NOMO-1 treated with dmso at 0.1 percent for 144 hours (cell line): ENCODE measurements around the gene UBE2E2.
A peak's percentile ranks its signal among the peaks of the same experiment; 100 is the strongest.

Source experiments
- DNase-seq: peaks from one replicate; lab custom pipeline; 2025; ENCODE audit not compliant: unreplicated experiment; lab: John Stamatoyannopoulos, UW

Gene UBE2E2

GRCh38 chr3:23435318-23435717, 232.2 kb downstream of the UBE2E2 start:
- DNase-seq: no peak

- DNase-seq: no peak
These were observed 232.8 kb downstream of the UBE2E2 start for GRCh38 chr3:23435904-23436303.

DNA sequence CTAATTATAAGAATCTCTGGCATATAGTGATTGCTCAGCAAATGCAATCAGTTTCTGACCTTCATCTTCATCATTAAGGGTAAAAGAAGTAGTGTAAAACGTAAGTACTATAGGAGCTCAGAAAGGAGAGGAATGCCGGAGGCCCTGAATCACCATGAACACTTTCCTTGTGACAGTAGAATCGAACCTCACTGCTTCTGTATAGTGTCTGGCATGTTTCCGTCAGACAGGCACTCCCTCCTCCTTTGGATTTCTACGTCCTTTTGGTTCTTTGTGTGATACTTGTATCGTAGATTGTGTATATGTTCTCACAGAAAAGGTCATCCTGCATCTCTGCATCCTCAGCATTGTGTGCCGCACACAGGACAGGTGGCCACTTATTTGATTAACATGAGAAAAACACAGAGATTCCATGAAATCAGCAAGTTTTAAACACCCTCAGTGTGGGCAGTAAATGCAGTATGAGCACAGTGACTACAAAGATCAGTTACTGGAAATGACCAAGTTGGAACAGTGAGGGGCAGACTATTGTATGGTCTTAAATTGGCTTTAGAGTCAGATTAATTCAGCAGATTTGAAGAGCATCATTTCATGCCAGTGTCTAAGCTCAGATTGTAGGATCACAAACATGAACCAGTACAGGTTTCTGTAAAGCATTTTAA, 234.5 kb downstream of the UBE2E2 start:
- no peak for DNase-seq

- DNase-seq: no peak
These were observed 235.5 kb downstream of the UBE2E2 start for GRCh38 chr3:23438657-23439056.

DNA sequence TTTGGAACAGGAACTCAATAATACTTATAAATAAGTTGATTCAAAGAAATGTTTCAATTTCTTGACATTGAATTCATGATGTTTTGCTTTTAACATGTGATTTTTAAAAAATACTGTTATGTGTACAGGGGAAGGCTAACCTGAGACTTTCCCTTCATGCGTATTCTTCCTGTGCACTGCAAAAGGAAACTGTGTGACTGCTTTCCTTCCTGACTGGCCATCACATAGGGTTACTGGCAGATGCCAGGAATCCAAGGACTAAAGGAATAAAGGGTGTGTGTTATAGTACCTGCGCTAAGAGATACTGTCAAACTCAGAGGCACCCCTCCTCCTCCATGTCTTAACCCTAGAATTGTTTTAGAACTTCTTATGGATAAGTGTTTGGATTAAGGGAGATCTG, 236.0 kb downstream of the UBE2E2 start:
- no peak for DNase-seq

GRCh38 chr3:23440416-23441294, 237.5 kb downstream of the UBE2E2 start:
- DNase-seq: no peak

GRCh38 chr3:23442598-23443383, 239.7 kb downstream of the UBE2E2 start:
- peak; percentile 35 for DNase-seq

DNA sequence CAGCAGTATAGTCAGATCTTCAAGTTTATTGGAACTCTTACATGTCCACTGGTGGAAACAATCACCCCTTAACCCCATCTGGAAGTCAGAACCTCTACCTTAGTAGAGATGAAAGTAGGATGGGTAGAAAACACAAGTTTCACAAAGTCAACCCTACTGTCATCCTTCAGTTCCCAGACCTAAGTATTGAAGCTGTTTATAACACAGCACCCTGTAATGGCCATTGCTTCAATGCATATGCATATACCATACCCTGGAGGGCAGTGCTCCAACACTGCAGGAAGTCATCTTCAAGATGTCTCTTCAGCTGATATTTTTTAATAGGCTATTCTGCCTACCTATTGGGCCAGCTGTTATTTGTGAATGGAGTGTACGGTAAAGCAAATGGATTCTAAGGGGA, 241.3 kb downstream of the UBE2E2 start:
- no peak for DNase-seq

GRCh38 chr3:23446301-23446700, 243.2 kb downstream of the UBE2E2 start:
- no peak for DNase-seq

GRCh38 chr3:23448998-23449537, 245.9 kb downstream of the UBE2E2 start:
- no peak for DNase-seq

- DNase-seq: no peak
These were observed 246.9 kb downstream of the UBE2E2 start for GRCh38 chr3:23450051-23450450.

- no peak for DNase-seq
These were observed 247.7 kb downstream of the UBE2E2 start for GRCh38 chr3:23450806-23451205.

DNA sequence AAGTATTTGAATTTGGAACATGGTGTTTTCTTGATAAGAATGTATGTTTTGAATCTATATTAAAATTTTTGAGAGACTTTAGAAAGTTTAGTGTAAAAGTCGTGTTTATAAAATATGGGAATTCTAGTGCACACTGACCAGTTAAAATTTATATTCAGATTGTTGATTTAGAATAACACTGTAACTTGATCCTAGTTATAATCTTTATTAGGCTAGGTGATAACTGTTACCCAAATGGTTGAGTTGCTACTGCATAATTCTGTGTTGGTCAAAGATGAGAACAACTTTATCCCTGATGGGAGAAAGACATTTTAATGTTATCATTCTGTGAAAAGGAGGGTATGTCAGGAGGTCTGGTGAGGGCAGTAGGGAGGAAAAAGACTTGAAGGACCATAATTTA, 249.3 kb downstream of the UBE2E2 start:
- no peak for DNase-seq

DNA sequence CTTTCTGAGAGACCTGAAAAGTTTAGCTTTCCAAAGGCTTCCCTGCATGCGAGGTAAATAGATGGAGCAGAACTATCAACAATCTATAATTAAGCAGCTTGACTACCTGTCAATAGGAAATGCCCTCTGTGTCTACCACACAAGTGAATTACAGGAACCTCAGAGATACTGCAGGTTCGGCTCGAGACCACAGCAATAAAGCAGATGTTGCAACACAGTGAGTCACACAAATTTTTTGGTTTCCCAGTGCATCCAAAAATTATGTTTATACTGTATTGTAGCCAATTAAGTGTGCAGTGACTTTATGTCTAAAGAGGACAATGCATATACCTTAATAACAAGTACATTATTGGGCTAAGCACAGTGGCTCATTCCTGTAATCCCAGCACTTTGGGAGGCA, 252.0 kb downstream of the UBE2E2 start:
- DNase-seq: peak; percentile 78

GRCh38 chr3:23455775-23456174, 252.6 kb downstream of the UBE2E2 start:
- peak; percentile 6 for DNase-seq

- DNase-seq: no peak
These were observed 254.6 kb downstream of the UBE2E2 start for GRCh38 chr3:23457697-23458096.

DNA sequence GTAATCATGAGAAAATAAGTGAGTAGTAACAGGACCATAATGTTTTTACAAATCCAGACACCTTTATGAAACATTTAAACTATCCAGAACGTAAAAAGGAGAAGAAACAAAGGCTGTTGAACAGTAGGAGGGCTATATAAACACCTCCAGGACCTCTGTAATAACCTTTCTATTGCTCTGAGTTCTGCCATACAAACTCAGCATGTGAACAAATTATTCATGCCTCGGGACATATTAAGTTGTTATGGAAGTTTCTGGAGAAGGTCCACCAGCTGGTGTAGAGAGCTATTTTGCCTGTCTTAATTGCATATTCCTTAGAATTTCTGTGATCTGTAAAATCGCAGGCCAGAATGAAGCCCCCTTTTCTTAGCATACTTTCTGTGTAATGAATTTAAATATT, 256.3 kb downstream of the UBE2E2 start:
- DNase-seq: no peak

DNA sequence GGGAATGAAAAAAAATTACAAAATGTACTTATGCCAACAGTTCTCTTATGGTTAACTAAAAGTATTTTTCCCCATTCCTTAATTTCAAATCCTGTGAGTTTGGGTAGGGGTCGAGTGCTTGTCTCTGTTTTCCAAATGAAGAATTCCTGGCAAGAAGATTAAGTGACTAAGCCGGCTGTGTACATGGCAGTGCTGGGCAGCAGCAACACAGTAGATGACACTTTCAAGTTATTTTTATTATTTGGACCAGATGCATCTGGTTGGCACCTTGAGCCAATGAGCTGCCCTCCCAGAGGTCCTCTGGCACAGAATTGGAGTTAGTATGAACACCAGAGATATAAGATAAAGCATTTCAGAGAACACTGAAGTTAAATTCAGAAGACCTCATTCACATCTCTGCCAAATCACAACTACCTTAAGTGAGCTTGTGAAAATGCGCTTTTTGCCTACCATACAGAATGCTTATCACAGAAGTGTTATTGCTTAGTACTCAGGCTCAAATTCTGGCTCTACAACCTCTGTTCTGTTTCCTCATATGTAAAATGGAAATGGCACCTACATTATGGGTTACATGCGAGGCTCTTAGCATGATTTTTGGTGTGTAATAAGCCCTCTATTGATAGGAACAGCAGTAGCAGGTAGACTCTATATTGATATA, 256.9 kb downstream of the UBE2E2 start:
- DNase-seq: no peak

DNA sequence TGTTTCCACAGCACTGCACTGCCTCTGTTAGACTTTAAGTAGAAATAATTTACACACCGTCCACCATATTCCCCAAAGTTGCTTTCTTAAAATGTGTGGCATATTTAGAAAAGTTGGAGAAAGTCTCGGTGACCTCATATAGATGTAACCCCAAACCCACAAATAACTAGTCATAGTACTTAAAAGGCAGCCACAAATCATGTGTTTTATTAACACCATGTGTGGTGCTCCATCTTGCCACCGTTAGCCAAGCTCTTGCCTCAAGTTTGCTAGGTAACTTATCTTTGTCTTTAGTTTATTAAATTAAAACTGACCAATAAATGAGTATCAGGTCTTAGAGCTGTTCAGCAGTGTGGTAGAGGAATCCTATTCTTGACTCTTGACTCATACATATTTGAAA, 257.9 kb downstream of the UBE2E2 start:
- no peak for DNase-seq

DNA sequence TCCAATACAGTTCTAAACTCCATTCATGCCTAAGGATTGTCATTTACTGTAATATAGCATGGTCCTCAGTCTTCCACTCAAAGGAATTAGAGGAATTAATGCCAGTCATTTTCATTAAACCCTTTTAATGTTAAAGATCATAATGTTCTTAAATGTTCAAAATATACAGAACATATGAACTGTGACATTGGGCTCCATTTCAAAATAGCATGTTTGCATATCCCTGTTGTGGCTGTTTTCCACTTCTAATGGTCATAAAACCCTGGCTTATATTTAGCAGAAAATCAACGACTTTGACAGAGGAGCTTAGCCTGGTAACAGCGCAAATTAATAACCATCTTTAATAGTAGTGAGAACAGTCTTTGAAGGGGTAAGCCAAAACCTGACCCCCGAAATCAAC, 260.7 kb downstream of the UBE2E2 start:
- no peak for DNase-seq

- DNase-seq: no peak
These were observed 262.4 kb downstream of the UBE2E2 start for GRCh38 chr3:23465569-23465968.
